ENCODE results near the gene PHACTR2.
"Not testable (repeated sequence)": the region's sequence is repeated elsewhere in the genome, so short reads cannot be mapped to it uniquely, and the experiment has no call there.

PHACTR2 gene

GRCh38 chr6:143698759-143699429 is 21.1 kb downstream of the PHACTR2 start:
- DNase-seq (ENCODE audit: low spot score) = no peak

DNA sequence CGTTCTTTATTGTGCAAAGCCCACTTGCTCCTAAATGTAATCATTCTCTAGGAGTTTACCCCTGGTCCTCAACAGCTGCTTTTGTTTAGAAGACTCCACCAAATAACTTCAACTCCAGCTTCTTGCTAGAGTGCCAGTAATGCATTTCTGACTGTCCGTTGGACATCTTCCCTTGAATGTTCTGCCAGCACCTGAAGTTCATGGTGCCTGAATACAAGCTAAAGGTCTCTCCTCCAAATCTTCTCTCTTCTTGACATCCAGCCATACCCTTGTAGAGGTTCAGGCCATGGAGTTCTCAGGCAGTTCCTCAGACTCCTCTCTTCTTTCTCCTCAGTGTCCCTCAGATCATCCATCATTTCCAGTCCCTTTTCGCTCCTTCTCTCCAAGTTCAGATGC is 21.7 kb downstream of the PHACTR2 start:
- no peak for DNase-seq (ENCODE audit: low spot score)

DNA sequence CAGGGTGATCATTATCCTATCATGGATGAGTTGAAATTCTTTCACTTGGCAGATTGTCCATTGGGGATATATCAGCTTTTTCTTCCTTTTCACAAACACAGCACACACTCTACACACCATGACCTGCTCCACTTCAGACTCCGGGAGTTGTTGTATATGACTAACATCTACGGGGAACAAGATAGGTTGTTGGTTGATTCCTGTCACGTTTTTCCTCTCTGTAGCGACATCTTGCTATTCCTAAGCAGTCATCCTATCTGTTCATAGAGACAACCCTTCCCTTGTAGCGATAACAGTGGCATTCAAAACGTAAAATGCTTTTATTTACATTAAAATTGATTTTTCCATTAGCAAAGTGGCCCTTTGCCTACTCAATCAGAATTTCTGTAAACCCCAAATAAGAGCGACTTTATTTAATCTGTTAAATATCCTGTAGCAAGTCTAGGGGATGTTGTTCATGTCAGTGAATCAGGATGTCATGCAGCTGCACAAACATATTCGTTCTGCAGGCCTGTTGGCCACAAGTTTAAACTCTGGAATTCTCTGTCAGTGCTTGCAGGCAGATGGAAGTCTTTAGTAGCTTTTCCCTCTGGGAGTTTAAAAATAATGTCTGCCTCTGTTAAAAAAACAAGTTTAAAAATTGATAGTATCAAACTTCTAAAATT is 23.1 kb downstream of the PHACTR2 start:
- DNase-seq (ENCODE audit: low spot score) = no peak

GRCh38 chr6:143701349-143702234 is 23.8 kb downstream of the PHACTR2 start:
- DNase-seq (ENCODE audit: low spot score) = no peak

- no peak for DNase-seq (ENCODE audit: low spot score)
Measured at GRCh38 chr6:143705569-143705968, 27.8 kb downstream of the PHACTR2 start.

DNA sequence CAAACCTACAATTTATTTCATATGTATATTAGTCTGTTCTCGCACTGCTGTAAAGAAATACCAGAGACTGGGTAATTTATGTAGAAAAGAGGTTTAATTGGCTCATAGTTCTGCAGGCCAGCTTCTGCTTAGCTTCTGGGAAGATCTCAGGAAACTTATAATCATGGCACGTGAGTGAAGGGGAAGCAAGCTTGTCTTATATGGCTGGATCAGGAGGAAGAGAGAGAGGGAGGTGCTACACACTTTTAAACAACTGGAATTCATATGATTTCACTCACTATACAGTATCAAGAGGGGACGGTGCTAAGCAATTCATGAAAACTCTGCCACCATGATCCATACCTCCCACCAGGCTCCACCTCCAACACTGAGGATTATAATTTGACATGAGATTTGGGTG is 29.9 kb downstream of the PHACTR2 start:
- no peak for DNase-seq (ENCODE audit: low spot score)

GRCh38 chr6:143708889-143709288 is 31.1 kb downstream of the PHACTR2 start:
- no peak for DNase-seq (ENCODE audit: low spot score)

- no peak for DNase-seq (ENCODE audit: low spot score)
Measured at GRCh38 chr6:143711714-143712113, 33.9 kb downstream of the PHACTR2 start.

GRCh38 chr6:143718472-143718871 is 40.7 kb downstream of the PHACTR2 start:
- no peak for DNase-seq (ENCODE audit: low spot score)

- no peak for DNase-seq (ENCODE audit: low spot score)
Measured at GRCh38 chr6:143721642-143722041, 43.9 kb downstream of the PHACTR2 start.

- DNase-seq (ENCODE audit: low spot score) = no peak
Measured at GRCh38 chr6:143724876-143725275, 47.1 kb downstream of the PHACTR2 start.

GRCh38 chr6:143726015-143726647 is 48.4 kb downstream of the PHACTR2 start:
- no peak for DNase-seq (ENCODE audit: low spot score)

- DNase-seq (ENCODE audit: low spot score) = no peak
Measured at GRCh38 chr6:143727035-143727434, 49.3 kb downstream of the PHACTR2 start.

GRCh38 chr6:143731789-143732188 is 54.0 kb downstream of the PHACTR2 start:
- no peak for DNase-seq (ENCODE audit: low spot score)

DNA sequence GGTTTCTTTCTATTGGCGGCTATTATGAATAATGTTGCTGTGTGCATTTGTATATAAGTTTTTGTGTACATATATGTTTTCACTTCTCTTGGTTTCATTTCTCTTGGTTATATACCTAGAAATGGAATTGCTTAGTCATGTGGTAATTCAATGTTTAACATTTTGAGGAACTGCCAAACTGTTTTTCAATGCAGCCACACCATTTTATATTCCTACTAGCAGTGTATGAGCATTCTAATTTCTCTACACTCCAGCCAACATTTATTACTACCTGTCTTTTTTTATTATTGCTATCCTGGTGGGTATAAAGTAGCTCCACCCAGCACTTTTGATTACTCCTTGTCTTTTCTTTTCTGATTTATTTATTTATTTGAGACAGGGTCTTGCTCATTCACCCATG is 54.8 kb downstream of the PHACTR2 start:
- no peak for DNase-seq (ENCODE audit: low spot score)

- no peak for DNase-seq (ENCODE audit: low spot score)
Measured at GRCh38 chr6:143733510-143733909, 55.7 kb downstream of the PHACTR2 start.

DNA sequence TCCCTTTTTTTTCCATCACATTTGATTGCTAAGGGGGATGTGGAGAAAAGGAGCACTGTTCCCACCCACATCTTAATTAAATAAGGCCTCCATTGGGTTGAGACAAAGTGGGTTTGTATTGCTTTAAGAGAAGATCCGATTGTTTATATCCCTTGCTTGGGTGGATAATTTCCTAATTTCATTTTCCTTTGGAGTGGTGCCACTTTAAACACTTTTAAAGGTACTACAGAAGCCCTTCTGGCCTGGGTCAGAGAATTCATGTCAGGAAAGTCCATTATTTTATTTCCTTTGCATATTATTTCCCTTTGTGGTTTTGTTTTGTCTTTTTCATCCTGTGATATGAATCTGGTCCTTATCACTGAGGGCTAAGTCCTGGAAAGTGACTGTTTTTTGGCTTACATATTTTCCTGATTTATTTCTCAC is 56.9 kb downstream of the PHACTR2 start:
- peak; percentile 15 for DNase-seq (ENCODE audit: low spot score)

DNA sequence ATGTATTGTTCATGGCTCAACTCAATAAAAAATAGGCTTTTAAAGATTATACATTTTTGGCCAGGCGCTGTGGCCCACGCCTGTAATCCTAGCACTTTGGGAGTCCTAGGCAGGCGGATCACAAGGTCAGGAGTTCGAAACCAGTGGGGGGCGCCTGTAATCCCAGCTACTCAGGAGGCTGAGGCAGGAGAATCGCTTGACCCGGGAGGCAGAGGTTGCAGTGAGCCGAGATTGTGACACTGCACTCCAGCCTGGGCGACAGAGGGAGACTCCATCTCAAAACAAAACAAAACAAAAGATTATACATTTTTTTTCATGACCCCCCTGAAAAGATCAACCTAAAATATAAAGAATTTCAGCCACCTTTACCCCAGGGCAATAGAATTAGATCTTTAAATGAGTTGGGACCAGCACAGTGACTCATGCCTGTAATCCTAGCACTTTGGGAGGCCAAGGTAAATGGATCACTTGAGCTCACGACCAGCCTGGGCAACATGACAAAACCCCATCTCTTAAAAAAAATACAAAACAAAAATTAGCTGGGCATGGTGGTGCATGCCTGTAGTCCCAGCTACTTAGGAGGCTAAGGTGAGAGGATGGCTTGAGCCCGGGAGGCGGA is 60.4 kb downstream of the PHACTR2 start:
- not testable (repeated sequence) for DNase-seq (ENCODE audit: low spot score)

- DNase-seq (ENCODE audit: low spot score) = no peak
Measured at GRCh38 chr6:143739341-143739851, 61.6 kb downstream of the PHACTR2 start.

DNA sequence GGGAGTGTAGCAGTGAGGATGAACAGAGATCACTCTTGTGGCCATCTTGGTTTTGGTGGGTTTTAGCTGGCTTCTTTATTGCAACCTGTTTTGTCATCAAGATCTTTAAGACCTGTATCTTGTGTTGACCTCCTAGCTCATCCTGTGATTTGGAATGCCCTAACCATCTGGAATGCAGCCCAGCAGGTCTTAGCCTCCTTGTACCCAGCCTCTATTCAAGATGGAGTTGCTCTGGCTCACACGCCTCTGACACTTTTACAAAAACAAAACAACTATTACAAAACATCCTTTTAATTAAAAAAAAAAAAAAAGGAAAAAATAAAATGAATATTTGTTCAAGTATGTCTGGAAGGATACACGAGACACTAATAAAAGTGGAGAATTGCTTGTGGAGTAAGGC is 62.4 kb downstream of the PHACTR2 start:
- DNase-seq (ENCODE audit: low spot score) = no peak

- DNase-seq (ENCODE audit: low spot score) = no peak
Measured at GRCh38 chr6:143741480-143741879, 63.7 kb downstream of the PHACTR2 start.
